Stimulated activated naive CD8-positive, alpha-beta T cell treated with anti-CD3 and anti-CD28 coated beads, Interleukin-15, Interleukin-2, amounts not matched to agents 100 ng/mL and 50 ng/mL, for 24 hours (primary cell): ENCODE measurements around the gene ATXN8OS.

Source experiments
- H3K27ac Mint-ChIP-seq: one replicate; pipeline ENCODE4 v1.8.0; 2021; ENCODE audit warnings: mild to moderate bottlenecking, mixed read lengths
- H3K27me3 Mint-ChIP-seq: one replicate; pipeline ENCODE4 v1.8.0; 2021; ENCODE audit warnings: mixed read lengths
- H3K36me3 Mint-ChIP-seq: one replicate; pipeline ENCODE4 v1.8.0; 2021; ENCODE audit warnings: low read depth, mixed read lengths
- H3K4me1 Mint-ChIP-seq: one replicate; pipeline ENCODE4 v1.8.0; 2021; ENCODE audit warnings: low read depth, mixed read lengths
- H3K4me3 Mint-ChIP-seq: one replicate; pipeline ENCODE4 v1.8.0; 2021; ENCODE audit warnings: mild to moderate bottlenecking, mixed read lengths
- H3K9me3 Mint-ChIP-seq: one replicate; pipeline ENCODE4 v1.8.0; 2021; ENCODE audit warnings: mixed read lengths

The ATXN8OS gene

DNA sequence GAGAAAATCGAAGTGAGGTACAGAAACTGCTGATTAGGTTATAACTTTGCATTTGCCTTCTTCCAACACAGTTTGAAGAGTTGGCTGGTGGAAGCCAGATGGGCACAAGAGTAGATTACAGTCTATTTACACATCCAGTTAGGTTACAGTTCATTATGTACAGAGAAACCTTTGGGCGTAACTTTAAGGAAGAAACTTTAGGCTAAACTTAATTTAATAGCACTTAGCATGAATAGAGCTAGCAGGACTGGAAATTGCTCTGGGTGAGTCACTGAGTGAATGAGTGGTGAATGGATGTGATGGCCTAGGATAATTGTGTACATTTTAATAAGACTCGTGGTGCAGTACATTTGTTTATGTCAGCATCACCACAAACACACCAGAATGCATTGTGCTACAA, 63.5 kb downstream of the ATXN8OS start:
- Mint-ChIP-seq H3K36me3 (no peaks in the 10 kb centered on the region), H3K4me3 (no peak overlapping the region), H3K4me1 (no peaks in the 10 kb centered on the region), H3K27ac (no peak overlapping the region), H3K27me3 (no peaks in the 10 kb centered on the region), H3K9me3 (peaks cover 13% of the 10 kb centered on the region)

DNA sequence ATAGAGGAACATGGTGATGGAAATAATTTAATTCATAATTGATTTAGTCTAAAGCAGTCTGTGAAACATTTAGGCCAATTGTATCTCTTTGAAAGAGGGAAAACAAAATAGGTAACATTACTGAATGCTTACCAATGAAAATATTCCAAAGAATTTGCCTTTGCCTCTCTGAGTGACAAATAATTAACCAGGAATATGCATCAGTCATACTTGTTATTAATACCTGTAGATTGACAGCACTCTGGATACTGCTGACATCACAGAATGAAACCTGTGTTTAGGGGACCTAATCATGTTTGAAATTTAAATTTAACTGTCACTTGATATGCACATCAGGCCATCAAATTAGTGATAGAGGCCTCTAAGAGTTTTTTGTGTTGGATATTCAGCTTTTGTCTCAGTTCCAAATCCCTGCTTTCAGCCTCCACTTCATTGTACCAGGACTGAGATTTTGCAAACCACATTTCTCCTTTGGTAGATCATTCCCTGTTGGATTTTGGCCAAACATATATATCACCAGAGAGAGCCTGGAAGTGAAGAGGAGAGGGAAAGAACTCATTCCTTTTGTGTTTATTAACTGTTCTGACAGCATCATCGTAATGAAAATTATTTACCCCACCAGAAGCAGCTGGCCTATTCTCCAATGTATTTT, 65.4 kb downstream of the ATXN8OS start:
- Mint-ChIP-seq H3K27ac (no peak overlapping the region), H3K4me3 (no peak overlapping the region), H3K27me3 (no peaks in the 10 kb centered on the region), H3K4me1 (no peaks in the 10 kb centered on the region), H3K9me3 (peaks cover 19% of the 10 kb centered on the region), H3K36me3 (no peaks in the 10 kb centered on the region)

DNA sequence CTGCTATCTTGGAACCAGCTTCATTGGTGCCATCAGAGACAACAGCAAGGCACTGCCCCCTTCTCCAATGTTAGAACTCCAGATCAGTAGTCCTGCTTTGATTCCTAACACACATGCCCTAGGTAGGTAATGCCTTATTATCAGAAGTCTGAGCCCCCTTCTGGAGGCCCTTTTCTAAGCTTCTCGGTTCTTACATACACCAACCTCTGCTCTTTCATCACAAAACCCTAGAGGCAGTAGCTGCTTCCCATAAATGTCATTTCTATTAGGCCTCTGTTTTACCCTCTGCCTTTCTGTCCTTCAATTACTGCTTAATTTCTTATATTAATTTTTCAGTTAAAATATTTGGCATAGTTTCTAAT, 66.0 kb downstream of the ATXN8OS start:
- Mint-ChIP-seq H3K9me3 (peaks cover 17% of the 10 kb centered on the region), H3K27ac (no peak overlapping the region), H3K27me3 (no peaks in the 10 kb centered on the region), H3K4me1 (no peaks in the 10 kb centered on the region), H3K36me3 (no peaks in the 10 kb centered on the region), H3K4me3 (no peak overlapping the region)

DNA sequence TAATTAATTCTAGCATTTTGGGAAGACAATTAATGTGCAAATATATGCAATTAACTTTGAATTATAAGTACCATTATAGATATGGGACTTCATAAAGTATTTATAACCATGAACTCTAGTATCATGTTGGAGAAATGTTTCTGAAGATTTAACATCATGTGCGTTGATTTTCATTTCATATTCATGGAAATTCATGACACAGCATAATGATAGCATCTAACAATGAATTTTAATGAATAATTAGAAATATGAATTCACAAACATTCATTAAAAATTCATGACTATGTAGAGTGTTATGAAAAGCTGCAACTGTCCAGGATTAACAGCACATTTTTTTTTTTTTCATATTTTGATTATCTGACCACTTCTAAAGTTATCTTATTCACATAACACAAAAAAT, 70.7 kb downstream of the ATXN8OS start:
- no peaks in the 10 kb centered on the region for H3K36me3 Mint-ChIP-seq
- no peak overlapping the region for H3K27ac Mint-ChIP-seq
- no peaks in the 10 kb centered on the region for H3K27me3 Mint-ChIP-seq
- H3K4me1 Mint-ChIP-seq, result no peaks in the 10 kb centered on the region
- H3K4me3 Mint-ChIP-seq, result no peak overlapping the region
- peaks cover 14% of the 10 kb centered on the region for H3K9me3 Mint-ChIP-seq
